ENCODE measurements around the gene CFAP54. TPM values are rescaled to one million over a fixed set of nuclear protein-coding genes. Genes with fewer than 3 reads are reported as not detected.

CFAP54 gene
- polyA plus RNA-seq, 3 donors from 2014 or later, result 0.13 TPM; not detected in 2

DNA sequence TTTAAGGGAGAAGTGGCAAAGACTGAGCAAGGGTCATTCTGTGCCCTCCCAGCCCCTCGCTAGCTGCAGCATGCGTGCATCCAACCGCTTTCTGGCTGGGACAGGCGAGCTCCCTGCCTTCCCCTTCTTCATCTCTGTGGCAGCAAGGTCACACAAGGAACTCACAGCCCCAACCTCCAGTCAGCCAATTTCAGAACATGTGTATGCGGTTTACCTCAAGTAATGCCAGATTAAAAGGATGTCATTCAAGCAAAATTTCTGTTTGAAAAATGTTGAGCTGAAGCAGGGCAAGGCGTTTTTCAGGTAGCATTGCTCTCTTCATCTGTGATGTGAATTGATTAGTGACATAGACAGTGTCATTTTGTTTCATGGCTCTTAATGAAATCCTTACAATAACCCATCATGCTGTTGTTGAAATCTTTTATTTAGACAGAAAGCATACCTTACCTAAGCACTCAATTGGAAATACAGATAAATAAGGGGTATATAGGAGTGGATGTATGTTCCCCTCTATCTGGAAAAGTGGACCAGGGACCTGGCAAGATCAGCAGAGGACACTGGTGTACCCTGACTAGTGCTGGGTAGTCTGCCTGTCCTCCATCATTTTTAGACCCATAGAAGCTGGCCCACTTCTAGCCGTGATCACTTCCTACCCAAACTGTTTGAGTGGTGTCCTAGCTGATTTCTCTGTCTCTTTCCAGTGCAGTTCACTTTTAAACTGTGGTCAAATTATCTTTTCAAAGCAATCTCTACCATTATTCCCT lies 334.9 kb downstream of the CFAP54 start:
- peaks cover 0 to 6% (median 0%) of the 10 kb centered on the region in 3 donors for H3K27me3 Mint-ChIP-seq (ENCODE audit: low read depth in 3 of 3)
- no peak overlapping the region for H3K4me3 Mint-ChIP-seq
- H3K36me3 Mint-ChIP-seq, result peaks cover 0 to 4% (median 0%) of the 10 kb centered on the region in 3 donors
- no peak overlapping the region for H3K27ac Mint-ChIP-seq
- no peaks in the 10 kb centered on the region for H3K9me3 Mint-ChIP-seq
- no peaks in the 10 kb centered on the region for H3K4me1 Mint-ChIP-seq
- no peak for DNase-seq

DNA sequence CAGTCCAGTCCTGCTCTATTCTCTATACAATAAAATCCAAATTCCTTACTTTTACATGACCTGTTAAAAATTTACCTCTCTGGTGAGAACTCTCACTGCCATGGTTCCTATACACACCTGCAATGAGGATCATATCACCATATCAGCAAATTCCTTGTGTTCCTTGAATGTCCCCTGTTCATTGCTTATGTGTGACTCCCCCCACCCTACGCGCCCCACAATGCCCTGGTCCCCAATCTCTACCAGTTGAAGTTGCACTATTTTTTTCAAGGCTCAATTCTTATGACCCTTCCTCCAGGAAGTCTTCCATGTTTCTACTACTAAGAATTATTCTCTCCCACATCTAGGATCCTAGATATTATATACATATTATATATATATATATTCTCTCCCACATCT lies 335.5 kb downstream of the CFAP54 start:
- no peak overlapping the region for H3K4me3 Mint-ChIP-seq
- H3K27ac Mint-ChIP-seq, result no peak overlapping the region
- no peak for DNase-seq
- H3K4me1 Mint-ChIP-seq, result no peaks in the 10 kb centered on the region
- H3K9me3 Mint-ChIP-seq, result no peaks in the 10 kb centered on the region
- peaks cover 0 to 6% (median 0%) of the 10 kb centered on the region in 3 donors for H3K27me3 Mint-ChIP-seq (ENCODE audit: low read depth in 3 of 3)
- H3K36me3 Mint-ChIP-seq, result no peaks in the 10 kb centered on the region

DNA sequence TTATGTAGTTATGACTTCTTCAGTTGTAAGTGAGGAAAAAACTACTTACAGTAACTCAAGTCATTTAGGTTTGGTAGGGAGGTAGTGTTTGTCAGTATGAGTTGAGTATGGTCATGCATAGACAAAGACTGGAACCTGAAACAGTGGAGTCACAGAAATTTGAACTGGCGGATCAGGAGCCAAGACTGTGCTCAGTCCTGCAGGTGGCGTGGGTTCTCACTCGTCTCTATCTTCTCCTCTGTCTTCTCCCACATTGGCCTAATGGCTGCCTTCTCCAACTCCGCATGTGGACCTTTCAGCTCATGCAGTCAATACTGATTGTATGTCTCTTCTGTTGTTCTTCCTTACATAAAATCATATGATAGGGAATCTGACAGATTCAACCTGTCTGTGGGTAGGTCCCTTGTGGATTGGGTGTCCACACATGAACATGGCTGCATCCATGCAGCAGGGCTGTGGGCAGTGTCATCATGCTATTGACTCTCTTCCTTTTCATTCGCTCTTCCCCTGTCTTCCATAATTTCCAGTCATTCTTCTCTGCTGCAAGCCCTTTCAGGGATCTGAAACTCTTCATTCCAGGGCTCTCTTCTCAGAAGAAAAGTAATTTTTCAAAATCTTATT lies 338.9 kb downstream of the CFAP54 start:
- Mint-ChIP-seq H3K27ac (no peak overlapping the region), H3K9me3 (no peaks in the 10 kb centered on the region), H3K4me3 (no peak overlapping the region), H3K4me1 (no peaks in the 10 kb centered on the region), H3K36me3 (no peaks in the 10 kb centered on the region), H3K27me3 (ENCODE audit: low read depth in 3 of 3) (peaks cover 0 to 2% (median 0%) of the 10 kb centered on the region in 3 donors)
- DNase-seq, result no peak

DNA sequence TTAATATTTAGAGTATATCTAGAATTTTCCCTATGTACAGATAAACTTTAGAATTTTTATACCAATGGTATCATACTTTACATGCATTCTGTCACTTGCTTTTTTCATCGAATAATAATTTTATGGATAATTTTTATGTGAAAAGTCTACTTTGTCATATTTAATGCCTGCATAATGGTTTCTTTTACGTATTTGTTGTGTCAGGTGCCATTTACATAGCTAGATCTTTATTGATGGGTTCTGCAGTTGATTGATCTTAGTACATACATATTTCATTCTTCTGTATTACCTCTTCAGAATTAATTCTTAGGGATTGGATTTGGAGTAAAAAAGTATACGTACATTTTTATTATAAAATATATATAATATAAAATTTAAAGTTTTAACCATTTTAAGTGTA lies 340.0 kb downstream of the CFAP54 start:
- Mint-ChIP-seq H3K36me3 (no peaks in the 10 kb centered on the region), H3K4me3 (no peak overlapping the region), H3K27ac (no peak overlapping the region), H3K27me3 (ENCODE audit: low read depth in 3 of 3) (peaks cover 0 to 2% (median 0%) of the 10 kb centered on the region in 3 donors), H3K4me1 (no peaks in the 10 kb centered on the region), H3K9me3 (no peaks in the 10 kb centered on the region)
- DNase-seq, result no peak

- Mint-ChIP-seq H3K27ac (no peak overlapping the region), H3K4me3 (no peak overlapping the region), H3K4me1 (no peaks in the 10 kb centered on the region), H3K36me3 (no peaks in the 10 kb centered on the region), H3K27me3 (ENCODE audit: low read depth in 3 of 3) (peaks cover 2 to 4% (median 4%) of the 10 kb centered on the region in 3 donors), H3K9me3 (no peaks in the 10 kb centered on the region)
- DNase-seq, result no peak
Observed at GRCh38 chr12:96831346-96831745, 342.0 kb downstream of the CFAP54 start.

- Mint-ChIP-seq H3K4me3 (no peak overlapping the region), H3K4me1 (no peaks in the 10 kb centered on the region), H3K27me3 (ENCODE audit: low read depth in 3 of 3) (peaks cover 4 to 6% (median 5%) of the 10 kb centered on the region in 3 donors), H3K27ac (no peak overlapping the region), H3K9me3 (peaks cover 0 to 3% (median 0%) of the 10 kb centered on the region in 6 donors), H3K36me3 (no peaks in the 10 kb centered on the region)
- DNase-seq, result no peak
Observed at GRCh38 chr12:96846293-96846692, 356.9 kb downstream of the CFAP54 start.

DNA sequence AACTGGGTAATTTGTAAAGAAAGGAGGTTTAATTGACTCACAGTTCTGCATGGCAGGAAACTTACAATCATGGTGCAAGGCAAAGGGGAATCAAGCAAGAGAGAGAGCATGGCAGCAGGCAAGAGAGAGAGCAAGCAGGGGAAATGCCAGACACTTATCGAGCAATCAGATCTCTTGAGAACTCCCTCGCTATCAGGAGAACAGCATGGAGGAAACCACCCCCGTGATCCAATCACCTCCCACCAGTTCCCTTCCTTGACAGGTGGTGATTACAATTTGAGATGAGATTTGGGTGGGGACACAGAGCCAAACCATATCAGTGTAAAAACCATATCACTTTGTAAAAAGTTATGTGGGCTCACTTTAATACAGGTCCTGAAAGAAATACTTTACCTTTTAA lies 361.3 kb downstream of the CFAP54 start:
- H3K4me3 Mint-ChIP-seq, result no peak overlapping the region
- peaks cover 0 to 4% (median 3%) of the 10 kb centered on the region in 3 donors for H3K27me3 Mint-ChIP-seq (ENCODE audit: low read depth in 3 of 3)
- H3K9me3 Mint-ChIP-seq, result peaks cover 0 to 3% (median 0%) of the 10 kb centered on the region in 6 donors
- no peak for DNase-seq
- H3K27ac Mint-ChIP-seq, result no peak overlapping the region
- H3K4me1 Mint-ChIP-seq, result no peaks in the 10 kb centered on the region
- no peaks in the 10 kb centered on the region for H3K36me3 Mint-ChIP-seq

DNA sequence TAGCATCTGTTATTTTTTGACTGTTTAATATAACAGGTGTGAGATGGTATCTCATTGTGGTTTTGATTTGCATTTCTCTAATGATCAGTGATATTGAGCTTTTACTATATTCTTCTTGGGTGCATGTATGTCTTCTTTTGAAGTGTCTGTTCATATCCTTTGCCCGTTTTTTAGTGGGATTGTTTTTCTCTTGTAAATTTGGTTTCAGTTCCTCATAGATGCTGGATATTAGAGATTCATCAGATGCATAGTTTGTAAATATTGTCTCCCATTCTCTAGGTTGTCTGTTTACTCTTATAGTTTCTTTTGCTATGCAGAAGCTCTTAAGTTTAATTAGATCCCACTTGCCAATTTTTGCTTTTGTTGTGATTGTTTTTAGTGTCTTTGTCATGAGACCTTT lies 368.8 kb downstream of the CFAP54 start:
- H3K9me3 Mint-ChIP-seq, result peaks cover 0 to 6% (median 0%) of the 10 kb centered on the region in 6 donors
- H3K27ac Mint-ChIP-seq, result no peak overlapping the region
- peaks cover 4 to 9% (median 4%) of the 10 kb centered on the region in 3 donors for H3K27me3 Mint-ChIP-seq (ENCODE audit: low read depth in 3 of 3)
- H3K36me3 Mint-ChIP-seq, result no peaks in the 10 kb centered on the region
- no peak overlapping the region for H3K4me3 Mint-ChIP-seq
- DNase-seq, result no peak
- H3K4me1 Mint-ChIP-seq, result no peaks in the 10 kb centered on the region

DNA sequence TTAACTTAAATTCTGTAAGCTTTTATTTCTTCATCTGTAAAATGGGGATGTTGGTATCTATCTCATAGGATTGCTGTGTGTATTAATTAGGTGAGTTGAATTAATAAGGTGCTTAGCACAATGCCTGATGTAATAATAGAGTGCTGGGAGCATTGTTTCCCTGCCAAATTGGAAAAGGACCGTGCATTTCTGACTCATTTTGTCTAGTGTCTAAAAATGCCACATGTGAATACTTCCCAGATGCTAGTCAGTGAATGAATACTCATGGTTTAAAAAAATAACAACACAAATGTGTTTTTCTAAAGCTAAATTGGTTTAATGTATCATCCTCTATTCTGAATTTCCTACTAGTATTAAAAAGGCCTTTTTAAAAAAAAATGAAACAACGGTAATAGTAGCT lies 372.3 kb downstream of the CFAP54 start:
- Mint-ChIP-seq H3K4me1 (no peaks in the 10 kb centered on the region), H3K27ac (no peak overlapping the region), H3K36me3 (no peaks in the 10 kb centered on the region), H3K27me3 (ENCODE audit: low read depth in 3 of 3) (peaks cover 4 to 15% (median 5%) of the 10 kb centered on the region in 3 donors), H3K4me3 (no peak overlapping the region), H3K9me3 (peaks cover 0 to 6% (median 0%) of the 10 kb centered on the region in 6 donors)
- no peak for DNase-seq

GRCh38 chr12:96862326-96862725 lies 372.9 kb downstream of the CFAP54 start:
- H3K36me3 Mint-ChIP-seq, result no peaks in the 10 kb centered on the region
- no peaks in the 10 kb centered on the region for H3K4me1 Mint-ChIP-seq
- DNase-seq, result no peak
- no peak overlapping the region for H3K4me3 Mint-ChIP-seq
- peaks cover 4 to 15% (median 5%) of the 10 kb centered on the region in 3 donors for H3K27me3 Mint-ChIP-seq (ENCODE audit: low read depth in 3 of 3)
- H3K27ac Mint-ChIP-seq, result no peak overlapping the region
- H3K9me3 Mint-ChIP-seq, result peaks cover 0 to 5% (median 0%) of the 10 kb centered on the region in 6 donors

DNA sequence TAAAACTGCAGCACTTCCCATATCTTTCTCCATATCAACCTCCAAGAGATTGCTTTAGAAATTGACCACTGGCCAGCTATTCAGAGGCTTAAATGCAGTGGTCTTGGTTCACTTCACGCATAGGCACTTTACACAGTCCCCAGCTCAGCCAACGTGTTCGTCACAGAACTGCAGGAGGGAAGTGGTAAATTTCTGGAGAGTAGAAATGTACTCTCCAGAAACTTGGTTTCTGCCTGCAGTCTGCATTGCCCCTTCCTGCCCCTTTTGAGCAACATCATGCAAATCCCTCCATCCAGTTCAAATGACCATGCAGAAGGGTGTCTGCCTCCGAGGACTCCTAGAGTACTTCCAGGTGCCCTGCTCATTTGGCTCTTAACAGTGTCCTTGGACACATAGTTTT lies 375.0 kb downstream of the CFAP54 start:
- Mint-ChIP-seq H3K4me1 (no peaks in the 10 kb centered on the region), H3K36me3 (no peaks in the 10 kb centered on the region), H3K27ac (no peak overlapping the region), H3K9me3 (peaks cover 0 to 2% (median 0%) of the 10 kb centered on the region in 6 donors), H3K4me3 (no peak overlapping the region), H3K27me3 (ENCODE audit: low read depth in 3 of 3) (peaks cover 2 to 15% (median 5%) of the 10 kb centered on the region in 3 donors)
- no peak for DNase-seq

DNA sequence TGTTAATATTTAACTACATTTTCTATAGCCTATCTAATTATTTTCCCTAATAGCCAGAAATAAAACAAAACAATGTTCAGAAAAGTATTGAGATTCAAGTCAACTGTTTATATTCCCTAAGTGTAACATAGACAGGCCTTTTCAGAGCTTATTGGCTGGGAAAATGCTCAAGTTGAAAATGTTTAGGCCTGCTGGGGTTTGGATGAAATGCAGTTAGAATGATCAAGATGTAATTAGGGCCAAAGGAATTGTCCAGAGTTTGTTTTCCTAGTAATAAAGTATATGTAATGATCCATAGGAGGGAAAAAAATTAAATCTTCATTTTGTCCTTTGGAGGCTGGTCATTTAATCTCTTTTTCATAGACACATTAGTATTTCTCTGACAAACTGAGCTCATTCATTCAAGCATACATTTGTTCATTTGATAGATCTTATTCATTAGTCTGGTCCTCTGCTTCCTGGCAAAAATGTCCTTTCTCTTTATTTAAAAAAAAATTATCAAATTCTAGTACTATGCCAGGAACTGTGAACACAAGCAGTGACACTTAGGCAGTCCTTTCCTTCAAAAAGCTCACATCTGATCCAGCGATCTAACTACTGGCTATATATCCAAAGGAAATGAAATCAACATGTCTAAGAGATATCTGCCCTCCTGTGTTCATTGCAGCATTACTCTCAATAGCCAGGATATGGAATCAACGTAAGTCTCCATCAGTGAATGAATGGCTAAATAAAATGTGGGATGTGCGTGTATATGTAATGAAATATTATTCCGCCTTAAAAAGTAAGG lies 377.6 kb downstream of the CFAP54 start:
- no peak overlapping the region for H3K4me3 Mint-ChIP-seq
- no peak for DNase-seq
- H3K4me1 Mint-ChIP-seq, result no peaks in the 10 kb centered on the region
- no peaks in the 10 kb centered on the region for H3K36me3 Mint-ChIP-seq
- H3K9me3 Mint-ChIP-seq, result no peaks in the 10 kb centered on the region
- peaks cover 2 to 12% (median 5%) of the 10 kb centered on the region in 3 donors for H3K27me3 Mint-ChIP-seq (ENCODE audit: low read depth in 3 of 3)
- no peak overlapping the region for H3K27ac Mint-ChIP-seq

DNA sequence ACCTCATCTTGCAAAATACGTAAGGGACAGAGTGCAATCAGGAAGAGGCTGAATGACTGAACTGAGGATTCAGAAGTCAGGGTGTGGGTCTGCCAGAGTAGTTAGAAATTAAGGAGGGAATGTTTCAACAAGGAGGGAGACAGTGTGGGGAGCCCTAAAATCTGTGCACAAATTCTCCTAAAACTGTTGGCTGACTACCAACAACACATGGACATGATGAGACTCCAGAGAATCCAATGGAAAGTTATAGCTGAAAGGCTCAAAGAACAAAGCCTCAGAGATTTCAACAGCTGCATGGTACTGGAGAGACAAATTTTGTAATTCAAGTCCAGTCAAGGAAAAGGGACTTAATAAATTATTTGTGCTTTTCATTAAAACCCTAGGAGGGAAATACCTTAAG lies 381.6 kb downstream of the CFAP54 start:
- Mint-ChIP-seq H3K9me3 (peaks cover 0 to 3% (median 0%) of the 10 kb centered on the region in 6 donors), H3K27me3 (ENCODE audit: low read depth in 3 of 3) (peaks cover 0 to 2% (median 1%) of the 10 kb centered on the region in 3 donors), H3K27ac (no peak overlapping the region), H3K4me1 (no peaks in the 10 kb centered on the region), H3K4me3 (no peak overlapping the region), H3K36me3 (no peaks in the 10 kb centered on the region)
- DNase-seq, result no peak

GRCh38 chr12:96872961-96873360 lies 383.6 kb downstream of the CFAP54 start:
- Mint-ChIP-seq H3K27ac (no peak overlapping the region), H3K4me1 (no peaks in the 10 kb centered on the region), H3K27me3 (ENCODE audit: low read depth in 3 of 3) (peaks cover 0 to 2% (median 1%) of the 10 kb centered on the region in 3 donors), H3K4me3 (no peak overlapping the region), H3K36me3 (no peaks in the 10 kb centered on the region), H3K9me3 (peaks cover 0 to 3% (median 0%) of the 10 kb centered on the region in 6 donors)
- DNase-seq, result no peak
